GM19463 (cell line): ENCODE data around the gene TENM3.

Experiments
- ATAC-seq: cut with Tn5 transposase; IDR thresholded peaks from one replicate; pipeline ENCODE4 v1.9.1; 2021; ENCODE audit warnings: mild to moderate bottlenecking, moderate library complexity; ENCODE audit not compliant: unreplicated experiment

The TENM3 gene

DNA sequence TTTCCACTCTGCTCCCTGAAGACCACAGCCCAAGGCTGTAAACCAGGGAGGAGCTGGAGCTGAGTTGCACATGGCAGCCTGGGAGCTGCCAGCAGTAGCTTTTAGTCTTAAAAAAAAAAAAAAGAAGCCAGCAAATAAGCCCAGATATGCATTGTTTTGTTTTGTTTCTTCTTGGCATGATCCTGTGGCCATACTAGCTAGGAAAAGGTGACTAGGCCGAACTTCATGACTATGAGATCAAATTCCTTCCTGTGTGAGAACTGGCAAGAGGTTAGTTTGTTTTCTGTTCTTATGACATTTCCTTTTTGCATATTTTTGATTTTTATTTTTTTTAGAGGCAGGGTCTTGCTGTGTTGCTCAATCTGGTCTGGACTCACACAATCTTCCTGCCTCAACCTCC, 350.7 kb downstream of the TENM3 start:
- ATAC-seq, result no peak

DNA sequence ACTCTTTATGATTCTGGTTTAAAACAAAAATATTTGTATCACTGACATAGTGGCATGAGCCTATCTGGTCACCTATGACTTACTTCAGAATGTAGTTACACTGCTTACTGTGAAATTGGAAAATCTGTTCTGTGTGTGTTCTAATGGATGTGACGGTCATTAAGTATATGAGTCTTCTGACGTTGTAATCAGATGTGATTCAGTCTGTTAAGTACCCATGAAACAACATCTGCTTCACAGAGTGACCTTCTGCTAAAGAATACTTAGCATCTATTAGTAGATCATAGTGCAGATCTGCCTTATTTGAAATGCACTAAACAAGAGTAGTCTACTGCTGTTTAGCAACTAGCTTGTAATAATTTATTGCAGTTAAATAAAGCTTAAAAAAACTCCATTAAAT, 356.9 kb downstream of the TENM3 start:
- no peak for ATAC-seq

DNA sequence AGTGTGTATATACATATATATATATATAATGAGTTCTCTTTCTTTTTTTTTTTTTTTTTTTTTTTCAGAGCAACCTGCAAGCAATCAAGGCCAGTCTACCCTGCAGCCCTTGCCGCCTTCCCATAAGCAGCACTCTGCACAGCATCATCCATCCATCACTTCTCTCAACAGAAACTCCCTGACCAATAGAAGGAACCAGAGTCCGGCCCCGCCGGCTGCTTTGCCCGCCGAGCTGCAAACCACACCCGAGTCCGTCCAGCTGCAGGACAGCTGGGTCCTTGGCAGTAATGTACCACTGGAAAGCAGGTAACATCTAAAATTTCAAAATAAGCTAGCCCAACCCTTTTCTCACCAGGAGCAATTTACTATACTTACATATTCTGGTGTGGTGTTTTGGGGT, 357.7 kb downstream of the TENM3 start:
- ATAC-seq, result no peak

DNA sequence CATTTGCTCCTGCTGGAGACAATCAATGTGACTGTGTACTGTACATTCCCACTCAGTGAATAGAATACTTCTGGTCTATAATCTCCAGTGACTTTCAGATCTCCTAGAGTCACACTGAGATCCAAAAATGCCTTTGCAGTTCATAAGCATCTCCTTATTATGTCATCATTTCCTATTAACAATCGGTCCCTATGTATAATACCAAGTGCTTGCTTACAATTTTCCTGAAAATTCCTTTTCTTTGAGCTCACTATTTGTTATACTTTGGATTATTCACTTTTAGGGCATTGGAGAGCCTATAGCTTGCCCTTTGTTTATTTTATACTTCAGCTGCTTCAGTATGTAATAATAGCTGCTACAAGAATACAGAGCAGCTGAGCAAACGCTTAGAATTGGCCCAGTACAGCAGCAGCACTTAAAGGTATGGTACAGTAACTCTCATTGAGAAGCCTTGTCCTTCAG, 361.0 kb downstream of the TENM3 start:
- ATAC-seq, result no peak

DNA sequence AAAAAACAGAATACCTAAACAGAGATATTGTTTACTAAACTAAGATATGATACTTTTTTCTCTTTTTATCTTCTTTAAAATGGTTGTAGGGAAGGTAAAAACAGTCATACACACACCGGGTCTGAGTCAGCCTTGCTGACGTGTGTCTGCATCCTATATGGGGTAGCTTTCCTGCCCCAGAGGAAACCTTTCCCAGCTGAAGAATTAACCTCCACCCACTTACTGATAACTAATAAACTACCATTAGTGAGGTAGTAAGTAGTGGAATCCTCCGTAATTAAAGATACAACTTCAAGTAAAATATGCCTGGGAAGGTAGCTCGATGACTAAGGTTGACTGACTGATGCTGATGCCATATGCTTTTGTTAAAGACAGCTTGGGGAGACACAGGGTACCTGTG, 361.8 kb downstream of the TENM3 start:
- no peak for ATAC-seq

DNA sequence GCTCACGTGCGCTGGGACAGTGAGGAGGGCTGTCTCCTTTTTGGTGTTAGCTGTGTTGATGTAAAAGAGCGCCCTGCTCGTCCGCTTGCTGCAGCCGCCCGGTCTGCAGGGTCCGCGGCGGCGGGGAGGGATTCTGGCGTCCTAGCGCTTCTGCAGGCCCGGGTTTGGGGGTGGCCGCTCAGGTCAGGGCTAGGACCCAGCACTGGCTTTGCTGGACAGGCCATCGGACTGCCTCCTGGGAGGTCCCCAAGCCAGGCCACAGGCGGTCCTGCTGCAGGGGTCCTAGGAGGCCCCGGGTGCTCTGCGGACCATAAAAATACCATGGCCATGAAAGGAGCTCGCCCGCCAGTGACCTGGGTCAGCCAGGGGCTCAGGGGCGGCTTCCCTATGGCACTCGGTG, 365.3 kb downstream of the TENM3 start:
- no peak for ATAC-seq

DNA sequence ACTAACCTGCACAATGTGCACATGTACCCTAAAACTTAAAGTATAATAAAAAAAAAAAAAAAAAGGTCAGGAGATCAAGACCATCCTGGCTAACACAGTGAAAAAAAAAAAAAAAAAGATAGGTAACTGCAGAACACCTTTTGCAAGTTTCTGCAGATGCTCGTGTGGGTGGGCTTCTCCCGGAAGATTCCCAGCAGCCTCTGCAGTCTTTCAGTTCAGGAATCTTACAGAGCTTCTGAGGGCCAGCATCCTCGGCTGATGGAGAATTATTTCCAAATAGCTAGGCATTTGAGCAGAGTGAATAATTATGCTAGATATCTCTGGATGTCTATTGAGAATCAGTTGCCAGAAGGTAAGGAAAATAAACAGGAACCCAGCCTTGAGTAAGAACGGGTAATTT, 373.3 kb downstream of the TENM3 start:
- no peak for ATAC-seq

DNA sequence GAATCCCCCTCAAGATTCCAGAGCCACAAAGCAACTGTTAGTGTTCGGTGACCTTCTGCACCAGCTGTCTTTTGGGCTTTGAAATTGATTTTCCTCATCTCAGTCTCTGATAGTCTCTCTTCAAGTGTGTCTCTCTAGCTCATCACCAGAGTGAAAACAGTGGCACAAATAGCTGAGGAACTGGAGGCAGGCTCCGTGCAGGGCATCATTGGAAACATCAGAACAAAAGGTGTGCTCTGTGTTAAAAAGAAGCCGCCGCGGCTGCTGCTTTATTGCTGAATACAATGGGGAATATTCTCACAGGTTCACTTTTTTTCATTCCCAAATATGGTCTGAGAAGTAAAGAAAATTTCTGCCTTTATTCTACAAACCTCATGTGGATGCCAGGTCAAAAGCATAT, 376.5 kb downstream of the TENM3 start:
- ATAC-seq, result no peak

DNA sequence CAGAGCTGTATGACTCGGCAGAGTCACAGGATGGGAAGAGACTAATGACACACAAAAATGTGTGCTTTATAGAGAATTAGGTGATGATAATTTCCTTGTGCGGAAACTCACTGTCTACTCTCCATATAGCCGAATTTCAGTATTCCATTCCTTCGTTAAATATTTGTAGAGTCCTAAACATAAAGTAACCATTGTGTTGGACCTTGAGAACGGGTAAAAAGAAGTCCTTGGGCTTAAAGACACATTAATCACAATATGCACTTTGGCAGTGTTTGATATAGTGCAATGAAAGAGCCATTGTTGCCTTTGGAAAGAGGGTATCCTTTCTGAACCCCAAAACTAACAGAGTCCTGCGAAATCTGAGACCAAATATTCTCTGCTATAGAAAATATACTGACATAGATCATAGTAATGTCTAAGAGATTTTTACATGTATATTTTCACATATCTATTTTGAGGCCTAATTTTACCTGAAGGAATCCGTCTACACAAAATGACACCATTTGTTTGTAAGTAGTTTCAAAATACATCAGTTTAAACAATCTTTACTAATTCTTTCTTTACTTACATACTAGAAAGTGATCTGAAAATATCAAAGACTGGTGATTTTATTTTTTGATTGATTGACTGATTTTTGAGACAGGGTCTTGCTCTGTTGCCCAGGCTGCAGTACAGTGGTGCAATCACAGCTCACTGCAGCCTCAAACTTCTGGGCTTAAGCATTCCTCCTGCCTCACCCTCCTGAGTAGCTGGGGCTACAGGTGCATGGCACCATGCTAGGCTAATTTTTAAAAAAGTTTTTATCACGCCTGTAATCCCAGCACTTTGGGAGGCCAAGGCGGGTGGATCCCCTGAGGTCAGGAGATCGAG, 377.1 kb downstream of the TENM3 start:
- no peak for ATAC-seq

DNA sequence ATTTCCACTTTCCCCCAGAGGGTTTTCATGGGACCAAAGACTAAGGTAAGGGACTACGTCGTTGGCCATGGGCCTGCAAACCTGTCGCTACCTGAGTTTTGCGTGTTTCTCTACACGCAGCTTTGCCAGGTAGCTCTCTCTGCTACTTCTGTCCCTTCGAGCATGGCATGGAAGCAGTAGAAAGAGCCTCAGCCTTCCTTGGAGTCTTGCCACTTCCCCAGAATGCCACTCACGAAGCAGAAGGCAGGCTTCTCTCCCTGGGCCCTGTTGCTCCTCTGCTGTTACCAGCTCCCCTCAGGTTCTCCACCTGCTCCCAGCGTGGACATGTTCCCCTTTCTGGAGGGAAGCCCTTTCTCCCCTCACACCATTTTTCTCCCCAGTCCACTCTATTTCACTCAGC, 381.1 kb downstream of the TENM3 start:
- no peak for ATAC-seq

DNA sequence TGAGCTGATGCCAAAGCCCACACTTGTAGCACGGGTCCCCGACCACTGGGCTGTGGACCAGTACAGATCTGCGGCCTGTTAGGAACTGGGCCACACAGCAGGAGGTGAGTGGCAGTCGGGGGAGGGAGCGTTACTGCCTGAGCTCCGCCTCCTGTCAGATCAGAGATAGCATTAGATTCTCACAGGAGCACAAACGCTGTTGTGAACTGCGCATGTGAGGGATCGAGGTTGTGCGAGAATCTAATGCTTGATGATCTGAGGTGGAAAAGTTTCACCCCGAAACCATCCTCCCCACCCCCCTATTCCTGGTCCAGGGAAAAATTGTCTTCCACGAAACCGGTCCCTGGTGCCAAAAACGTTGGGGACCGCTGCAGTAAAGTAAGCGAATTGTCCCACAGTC, 382.0 kb downstream of the TENM3 start:
- no peak for ATAC-seq

DNA sequence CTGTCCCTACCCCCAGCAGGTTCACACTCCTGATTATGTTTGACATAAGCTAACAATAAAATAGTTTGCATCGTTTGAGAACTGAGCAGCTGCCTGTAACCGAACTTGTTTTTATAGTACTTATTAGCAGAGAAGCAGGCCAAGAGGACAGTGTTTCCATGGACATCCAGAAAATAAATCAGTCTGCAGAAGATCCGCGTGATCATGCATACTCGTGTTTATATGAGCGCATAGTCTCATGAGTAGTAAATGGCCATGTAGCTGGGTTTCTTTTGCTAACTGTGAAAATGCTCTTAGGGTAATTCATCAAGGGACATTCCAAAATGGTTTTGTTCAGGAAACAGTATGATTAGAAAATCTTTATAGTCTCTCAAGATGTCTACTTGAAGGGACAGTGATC, 384.8 kb downstream of the TENM3 start:
- no peak for ATAC-seq

DNA sequence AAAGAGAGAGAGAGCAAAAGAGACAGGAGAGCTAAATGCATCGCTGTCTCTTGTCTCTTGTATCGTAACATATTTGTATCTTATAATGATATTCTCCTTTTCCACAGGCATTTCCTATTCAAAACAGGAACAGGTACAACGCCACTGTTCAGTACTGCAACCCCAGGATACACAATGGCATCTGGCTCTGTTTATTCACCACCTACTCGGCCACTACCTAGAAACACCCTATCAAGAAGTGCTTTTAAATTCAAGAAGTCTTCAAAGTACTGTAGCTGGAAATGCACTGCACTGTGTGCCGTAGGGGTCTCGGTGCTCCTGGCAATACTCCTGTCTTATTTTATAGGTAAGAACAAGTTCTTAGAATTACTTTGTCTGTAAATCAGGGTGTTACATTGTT, 385.3 kb downstream of the TENM3 start:
- ATAC-seq, result no peak

DNA sequence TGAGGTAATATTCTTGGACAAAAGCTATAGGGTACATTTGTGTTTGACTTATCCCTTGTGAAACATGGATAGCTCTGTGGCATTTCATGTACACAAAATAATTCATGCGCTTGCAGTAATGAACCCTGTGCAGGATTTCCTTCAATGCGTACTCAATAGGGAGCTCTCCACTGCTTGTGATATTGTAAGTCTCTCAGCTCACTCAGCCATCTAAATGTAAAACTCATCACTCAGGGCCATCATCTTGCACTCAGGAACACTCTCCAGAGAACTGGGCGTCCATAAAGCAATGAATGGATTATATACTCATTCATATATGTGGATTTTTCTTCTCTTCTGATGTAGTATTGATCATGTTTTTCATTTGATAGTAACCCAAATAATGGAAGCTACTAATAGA, 385.9 kb downstream of the TENM3 start:
- ATAC-seq, result no peak

DNA sequence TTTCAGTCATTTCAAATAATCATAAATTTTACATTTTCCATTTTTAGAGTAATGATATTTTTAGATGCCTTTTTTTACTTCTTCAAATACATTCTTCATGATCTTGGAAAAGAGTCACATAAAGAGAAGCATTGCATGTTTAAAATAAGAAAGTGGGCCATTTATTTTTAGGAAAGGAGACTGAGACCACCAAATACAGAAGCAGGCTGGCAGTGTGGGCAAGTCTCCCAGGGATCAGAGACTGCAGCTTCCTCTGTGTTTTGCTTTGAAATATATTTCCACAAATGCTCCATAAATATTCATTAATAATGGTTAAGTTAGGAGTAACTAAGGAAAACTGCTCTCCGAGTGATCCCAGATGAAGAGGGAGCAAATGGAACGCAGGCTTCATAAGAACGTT, 397.3 kb downstream of the TENM3 start:
- ATAC-seq, result no peak

DNA sequence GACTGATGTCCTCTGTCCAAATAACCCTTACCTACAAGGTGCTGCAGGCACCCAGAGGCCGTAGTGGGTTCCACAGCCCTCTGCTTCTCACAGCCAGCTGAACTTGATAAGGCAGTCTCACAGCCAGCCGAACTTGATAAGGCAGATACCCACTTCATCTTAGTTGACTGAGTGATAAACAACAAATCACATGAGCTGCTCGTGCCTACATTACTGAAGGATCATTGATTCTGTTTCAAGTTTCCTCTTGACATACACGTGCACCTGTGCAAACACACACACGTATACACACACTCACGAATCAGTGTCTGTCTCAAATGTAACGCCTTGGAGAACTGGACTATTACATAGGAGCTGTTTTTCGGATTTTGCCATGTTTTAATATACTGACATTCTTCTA, 397.7 kb downstream of the TENM3 start:
- ATAC-seq, result no peak

DNA sequence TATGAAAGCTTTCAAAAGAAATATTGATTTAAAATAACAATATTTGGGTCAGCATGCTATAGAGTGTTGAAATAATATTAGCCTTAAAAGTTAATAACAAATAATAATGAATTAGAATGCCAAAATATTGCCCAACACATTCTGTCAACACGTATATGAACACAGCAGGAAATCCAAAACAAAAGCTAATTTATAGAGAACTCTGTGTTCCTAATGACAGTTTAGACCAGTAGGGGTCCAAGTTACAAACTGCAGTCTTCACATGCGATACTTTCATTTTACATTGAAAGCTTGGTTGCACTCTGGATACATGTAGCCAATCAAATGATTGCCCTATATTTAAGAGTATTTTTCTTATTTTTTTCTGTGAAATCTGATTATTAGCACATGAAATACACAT, 399.6 kb downstream of the TENM3 start:
- no peak for ATAC-seq

DNA sequence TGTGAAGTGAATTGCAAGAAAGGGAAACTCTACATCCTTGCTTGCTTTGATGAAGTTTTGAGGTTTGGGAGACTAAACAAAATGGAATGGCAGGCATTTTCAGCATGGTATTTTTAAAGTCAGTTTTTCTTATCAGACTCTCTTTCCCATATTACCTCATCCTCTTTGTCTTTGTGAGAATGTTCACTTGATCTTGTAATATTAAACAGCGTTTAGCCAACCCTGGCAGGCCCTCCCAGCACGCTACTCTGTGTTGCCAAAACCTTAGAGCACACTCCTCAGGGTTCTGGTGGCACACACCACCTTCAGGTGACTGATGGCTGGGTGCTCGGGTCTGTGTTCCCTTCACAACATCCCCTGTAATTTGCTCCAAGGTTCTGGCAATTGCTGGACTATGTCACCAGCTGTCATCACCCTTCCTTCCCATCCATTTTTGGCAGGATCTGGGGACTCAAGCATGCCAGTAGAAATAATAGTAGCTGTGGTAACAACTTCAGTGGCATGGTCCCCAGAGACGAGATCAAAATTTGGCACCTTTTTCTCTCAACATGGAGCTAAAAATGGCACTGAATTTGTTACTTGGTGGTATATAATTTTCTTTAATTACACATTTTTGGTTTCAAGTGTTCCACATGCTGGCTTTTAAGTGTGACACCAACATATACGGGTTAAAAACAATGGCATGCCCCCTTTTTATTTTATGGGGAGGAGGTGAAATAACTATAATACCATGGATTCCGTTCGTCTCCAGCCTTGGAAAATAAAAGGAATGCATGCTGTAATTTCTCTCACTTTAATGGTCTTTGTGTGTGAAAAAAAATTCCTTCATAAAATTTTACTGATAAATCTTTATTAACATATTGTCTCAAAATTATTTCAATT, 400.8 kb downstream of the TENM3 start:
- ATAC-seq, result no peak

DNA sequence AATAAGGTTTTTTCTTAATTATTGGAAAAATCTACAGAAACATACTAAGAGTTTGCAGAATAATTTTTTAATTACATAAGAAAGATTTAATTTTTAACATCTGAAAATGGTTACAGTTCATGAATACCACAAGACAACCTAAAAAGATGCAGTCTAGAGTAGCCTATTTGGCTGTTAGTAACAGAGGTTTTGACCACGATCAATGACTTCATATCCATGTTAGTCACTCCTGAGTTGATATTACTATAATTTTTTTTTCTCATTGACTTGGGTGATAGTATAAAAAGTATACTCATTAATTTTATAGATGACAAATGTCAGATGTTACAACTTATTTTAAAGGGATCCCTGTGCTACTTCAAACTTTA, 401.5 kb downstream of the TENM3 start:
- ATAC-seq, result no peak

DNA sequence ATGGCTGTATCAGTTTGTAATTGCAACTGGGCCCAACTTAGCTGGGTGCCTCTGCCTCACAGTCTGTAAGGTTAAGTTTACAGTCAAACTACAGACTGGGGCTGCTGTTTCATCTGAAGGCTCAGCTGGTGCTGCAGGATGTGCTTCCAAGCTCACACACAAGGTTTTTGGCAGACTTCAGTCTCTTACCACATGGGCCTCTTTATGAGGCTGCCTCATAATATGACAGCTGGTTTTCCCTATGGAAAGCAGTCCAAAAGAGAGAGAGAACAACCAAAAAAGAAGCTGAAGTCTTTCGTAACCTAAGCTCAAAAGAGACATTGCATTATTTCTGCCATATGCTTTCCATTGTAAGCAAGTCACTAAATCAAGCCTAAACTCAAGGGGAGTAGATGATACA, 402.3 kb downstream of the TENM3 start:
- no peak for ATAC-seq

DNA sequence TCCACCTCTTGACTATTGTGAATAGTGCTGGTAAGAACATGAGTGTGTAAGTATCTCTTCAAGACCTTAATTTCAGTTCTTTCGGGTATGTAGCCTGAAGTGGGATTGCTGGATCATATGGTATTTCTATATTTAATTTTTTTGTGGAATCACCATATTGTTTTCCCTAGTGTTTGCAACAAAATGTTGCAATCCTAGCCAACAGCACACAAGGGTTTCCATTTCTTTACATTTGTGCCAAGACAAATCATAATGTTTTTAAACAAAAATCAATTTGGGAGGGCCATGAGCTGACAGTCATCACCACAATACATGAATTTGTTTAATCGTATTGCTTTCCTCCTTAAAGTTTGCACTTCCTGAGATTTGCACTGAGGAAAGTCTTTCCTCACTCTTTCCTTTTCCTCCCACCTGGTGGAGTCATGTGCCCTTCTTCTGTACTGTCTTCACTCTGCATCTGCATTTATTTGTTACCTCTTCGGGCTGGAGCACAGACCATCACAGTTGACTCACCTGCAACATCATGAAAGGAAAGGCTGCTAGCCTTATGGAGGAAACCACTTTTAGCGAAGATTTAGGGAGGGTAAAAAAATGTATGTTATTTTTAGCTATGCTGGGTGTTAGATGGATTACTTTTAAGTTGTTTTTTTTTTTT, 404.6 kb downstream of the TENM3 start:
- ATAC-seq, result no peak

DNA sequence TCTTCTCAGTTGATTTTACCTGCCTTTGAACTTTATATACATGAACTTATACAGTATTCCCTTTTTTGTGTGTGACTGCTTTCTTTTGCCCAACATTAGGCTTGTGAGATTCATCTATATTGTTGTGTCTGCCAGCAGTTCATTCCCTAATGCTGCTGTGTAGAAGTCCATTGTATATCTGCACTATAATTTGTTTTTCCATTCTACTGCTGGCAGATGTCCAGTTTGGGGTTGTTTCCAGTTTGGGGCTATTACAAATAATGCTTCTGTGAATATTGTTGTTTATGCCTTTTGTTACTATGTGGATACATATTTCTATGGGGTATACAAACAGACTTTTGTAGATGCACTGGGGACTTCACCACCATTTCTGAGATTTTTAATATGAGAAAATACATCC, 405.6 kb downstream of the TENM3 start:
- ATAC-seq, result no peak
